CD4-positive, alpha-beta T cell treated with Interleukin-12 subunit alpha and Interleukin-12 subunit beta, for 1 hour (primary cell): ENCODE results near the gene UBASH3B.
A peak's percentile ranks its signal among the peaks of the same experiment; 100 is the strongest.
"Not testable (repeated sequence)": the region's sequence is repeated elsewhere in the genome, so short reads cannot be mapped to it uniquely, and the experiment has no call there.

Source experiments
- DNase-seq: peaks from one replicate; pipeline ENCODE4 v3.0.0-alpha.2; 2020

Gene UBASH3B

DNA sequence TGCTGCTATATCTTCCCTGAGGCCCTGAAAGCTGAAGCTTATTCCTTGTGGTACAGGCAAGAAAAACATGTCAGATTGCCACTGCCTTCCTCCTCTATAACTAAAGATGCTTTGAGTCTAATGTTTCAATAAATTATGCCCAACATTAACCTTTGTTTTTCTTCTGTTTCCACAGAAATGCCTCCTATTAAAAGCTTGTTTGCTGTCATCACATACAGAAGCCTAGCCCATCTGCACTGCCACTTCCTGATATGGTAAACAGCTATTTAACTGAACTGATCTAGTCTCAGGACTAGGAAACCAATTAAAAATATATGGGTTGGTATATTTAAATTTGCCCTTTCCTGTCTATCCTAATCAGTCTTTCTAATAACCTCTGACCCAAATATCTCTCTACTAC is 165.6 kb downstream of the UBASH3B start:
- no peak for DNase-seq

DNA sequence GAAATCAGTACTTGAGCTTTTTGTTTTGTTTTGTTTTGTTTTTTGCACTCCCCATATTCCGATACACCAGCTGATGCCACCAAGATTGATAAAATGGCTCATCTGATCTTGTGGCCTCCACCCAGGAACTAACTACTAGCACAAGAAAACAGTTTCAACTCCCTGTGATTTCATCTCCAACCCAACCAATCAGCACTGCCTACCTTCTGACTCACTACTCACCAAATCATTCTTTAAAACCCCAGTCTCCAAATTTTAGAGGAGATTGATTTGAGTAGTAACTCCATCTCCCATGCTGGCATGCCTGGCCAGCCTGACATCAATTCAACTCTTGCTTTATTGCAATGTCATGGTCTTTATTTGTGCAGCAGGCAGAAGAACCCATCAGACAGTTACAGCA is 166.7 kb downstream of the UBASH3B start:
- no peak for DNase-seq

DNA sequence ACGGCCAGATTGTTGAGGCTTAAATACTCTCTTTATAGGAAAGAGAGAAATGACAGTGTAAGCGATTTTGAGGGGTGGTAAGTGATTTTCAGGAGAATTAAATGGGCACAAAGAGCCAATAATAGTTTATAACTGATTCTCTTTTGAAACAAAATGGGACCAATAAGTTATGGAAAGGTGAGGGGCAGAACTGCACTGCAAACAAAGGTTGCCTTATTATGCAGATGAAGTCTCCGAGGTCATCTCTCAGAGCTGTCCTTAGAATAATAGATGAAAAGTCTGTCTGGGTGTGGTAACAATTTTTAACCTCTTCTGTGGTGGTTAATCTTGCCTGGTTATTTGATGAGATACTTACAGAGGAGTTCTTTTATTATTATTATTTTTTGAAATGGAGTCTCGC is 168.0 kb downstream of the UBASH3B start:
- DNase-seq = no peak

DNA sequence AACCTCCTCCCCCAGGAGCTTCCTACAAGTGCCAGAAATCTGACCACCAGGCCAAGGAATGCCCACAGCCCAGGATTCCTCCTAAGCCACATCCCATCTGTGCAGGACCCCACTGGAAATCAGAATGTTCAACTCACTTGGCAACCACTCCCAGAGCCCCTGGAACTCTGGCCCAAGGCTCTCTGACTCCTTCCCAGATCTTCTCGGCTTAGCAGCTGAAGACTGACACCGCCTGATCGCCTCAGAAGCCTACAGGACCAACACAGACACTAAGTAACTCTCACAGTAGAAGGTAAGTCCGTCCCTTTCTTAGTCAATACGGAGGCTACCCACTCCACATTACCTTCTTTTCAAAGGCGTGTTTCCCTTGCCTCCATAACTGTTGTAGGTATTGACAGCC is 173.8 kb downstream of the UBASH3B start:
- DNase-seq = not testable (repeated sequence)

DNA sequence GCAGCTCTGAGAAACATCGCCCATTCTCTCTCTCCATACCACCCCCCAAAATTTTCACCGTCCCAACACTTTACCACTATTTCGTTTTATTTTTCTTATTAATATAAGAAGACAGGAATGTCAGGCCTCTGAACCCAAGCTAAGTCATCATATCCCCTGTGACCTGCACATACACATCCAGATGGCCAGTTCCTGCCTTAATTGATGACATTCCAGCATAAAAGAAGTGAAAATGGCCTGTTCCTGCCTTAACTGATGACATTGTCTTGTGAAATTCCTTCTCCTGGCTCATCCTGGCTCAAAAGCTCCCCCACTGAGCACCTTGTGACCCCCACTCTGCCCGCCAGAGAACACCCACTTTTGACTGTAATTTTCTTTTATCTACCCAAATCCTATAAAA is 176.8 kb downstream of the UBASH3B start:
- not testable (repeated sequence) for DNase-seq

DNA sequence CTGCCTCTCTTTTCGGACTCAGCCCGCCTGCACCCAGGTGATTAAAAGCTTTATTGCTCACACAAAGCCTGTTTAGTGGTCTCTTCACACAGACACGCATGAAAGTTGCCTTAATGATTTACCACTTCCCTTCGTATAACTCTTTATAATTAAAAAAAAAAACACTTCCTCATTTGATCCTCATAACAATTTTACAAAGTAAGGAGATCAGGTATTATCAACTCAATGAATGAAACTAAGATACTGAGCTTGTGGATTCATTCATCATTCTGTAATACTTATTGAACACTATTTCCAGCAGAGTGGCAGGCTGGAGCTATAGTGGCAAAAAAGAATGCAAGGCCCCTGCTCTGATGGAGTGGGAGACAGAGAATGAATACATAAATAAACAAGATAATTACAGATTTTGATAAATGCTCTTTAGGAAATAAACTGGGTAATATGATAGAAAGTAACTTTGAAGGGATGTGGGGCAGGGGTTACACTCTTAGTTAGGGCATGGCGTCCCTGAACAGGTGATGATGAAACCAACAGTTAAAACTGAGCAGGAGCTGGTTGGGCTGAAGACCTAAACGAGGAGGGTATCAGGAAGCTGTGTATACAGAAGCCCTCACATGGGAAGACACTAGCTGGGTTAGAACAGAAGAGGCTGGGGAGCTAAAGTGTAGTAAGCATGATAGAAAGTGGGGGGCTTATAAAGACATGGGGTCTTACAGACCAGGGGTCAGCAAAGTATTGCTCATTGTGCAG is 177.4 kb downstream of the UBASH3B start:
- no peak for DNase-seq

DNA sequence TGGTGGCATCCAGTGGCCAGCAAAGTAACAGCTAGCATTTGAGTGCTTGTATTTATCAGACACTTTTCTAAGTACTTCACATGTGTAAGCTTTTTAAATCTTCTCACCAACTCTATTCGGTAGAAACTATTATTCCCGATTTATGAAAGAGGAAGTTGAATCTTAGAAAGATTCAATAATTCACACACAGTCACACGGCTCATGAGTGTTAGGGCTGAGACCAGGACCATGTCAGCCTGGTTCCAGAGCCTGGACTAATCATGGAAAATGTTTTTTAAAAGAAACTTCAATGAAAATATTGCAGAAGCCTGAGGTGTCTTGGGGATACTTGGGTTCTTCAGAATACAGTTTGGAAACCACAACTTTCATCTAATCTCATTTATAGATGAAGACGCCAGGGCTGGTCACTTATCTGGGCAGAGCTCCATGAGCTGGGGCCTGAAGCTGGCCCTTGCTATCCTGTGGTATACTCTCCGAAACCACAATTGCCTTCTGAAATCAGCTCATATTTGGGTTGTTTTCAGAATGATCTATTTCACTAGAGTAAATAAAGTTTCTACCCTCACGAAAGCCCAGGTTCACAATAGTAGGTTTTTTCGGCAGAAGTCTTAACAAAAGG is 178.4 kb downstream of the UBASH3B start:
- no peak for DNase-seq

DNA sequence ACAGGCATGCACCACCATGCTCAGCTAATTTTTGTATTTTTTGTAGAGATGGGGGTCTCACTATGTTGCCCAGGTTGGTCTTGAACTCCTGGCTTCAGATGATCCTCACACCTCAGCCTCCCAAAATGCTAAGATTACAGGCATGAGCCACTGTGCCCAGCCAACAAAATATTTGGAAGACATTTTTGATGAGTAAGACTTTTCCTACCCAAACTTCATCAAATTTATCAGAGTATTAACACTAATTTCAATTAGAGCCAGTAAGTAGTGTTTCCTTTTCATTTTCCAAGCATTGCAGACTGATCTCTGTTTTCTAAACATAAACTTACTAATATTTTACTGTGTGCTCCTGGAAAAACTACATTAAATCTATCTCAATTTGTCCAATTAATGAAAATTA is 181.4 kb downstream of the UBASH3B start:
- DNase-seq = no peak

DNA sequence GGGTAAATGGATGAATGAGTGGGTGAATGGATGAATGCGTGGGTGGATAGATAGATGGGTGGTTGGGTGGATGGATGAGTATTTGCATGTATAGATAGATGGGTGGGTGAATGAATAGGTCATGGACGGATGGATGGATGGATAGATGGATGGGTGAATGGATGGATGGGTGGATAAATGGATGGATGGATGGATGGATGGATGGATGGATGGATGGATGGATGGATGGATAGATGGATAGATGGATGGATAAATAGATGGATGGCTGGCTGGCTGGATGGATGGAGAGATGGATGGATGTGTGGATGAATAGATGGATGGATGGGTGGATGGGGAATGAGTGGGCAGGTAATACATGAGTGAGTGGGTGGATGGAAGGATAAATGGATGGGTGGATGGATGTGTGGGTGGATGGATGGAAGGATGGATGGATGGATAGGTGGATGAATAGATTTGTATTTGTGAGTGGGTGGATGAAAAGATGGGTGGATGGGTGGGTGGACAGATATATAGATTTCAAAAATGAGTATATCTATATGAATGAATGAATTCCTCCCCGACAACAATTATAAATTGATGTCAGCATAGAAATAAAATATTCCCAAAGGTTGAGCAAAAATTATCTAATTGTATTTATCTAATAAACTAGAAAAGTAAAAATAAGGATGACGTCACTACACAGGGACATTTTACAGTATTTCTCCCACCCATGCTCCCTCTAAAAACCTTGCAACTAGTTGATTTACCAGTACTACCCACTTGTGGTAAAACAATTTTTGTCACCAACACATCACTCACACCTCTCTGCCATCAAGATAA is 182.2 kb downstream of the UBASH3B start:
- DNase-seq = no peak

DNA sequence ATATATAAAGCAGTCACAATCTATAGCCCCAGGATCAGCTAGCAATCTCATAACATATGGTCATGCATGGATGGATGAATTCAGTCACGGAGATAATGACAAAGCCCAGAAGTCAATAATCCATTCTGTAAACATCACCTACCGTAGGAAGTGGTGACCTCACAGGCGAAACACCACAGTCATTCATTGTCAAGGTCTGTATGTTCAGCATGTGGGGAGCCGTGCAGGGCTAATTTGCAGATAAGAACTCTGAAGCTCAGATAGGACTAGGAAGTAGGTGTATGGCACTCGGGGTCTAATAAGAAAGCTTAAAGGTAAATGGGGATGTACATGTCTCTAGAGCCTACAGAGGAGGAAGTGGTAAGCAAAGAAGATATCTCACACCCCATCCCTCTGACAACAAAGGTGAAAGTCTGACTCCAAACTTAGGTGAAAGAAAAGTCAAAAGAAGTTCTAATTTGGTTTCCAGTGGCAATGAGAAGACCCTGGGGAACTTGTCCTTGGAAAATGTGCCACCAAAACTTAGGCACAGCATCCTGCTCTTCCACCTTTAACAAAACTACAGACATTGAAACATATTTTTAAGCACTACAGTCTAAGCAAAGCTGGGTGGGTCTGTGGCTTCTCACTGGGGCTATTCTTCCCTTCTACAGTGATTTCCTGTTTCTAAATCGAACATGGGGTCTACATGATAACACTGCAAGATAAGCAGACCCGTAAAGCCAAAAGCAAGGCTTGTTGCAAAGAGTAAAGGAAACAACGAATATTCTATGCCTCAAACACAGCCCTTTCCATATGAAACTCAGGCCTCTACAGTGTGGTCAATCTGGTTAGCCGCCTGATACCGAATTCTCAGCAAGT is 188.0 kb downstream of the UBASH3B start:
- peak; percentile 69 for DNase-seq

DNA sequence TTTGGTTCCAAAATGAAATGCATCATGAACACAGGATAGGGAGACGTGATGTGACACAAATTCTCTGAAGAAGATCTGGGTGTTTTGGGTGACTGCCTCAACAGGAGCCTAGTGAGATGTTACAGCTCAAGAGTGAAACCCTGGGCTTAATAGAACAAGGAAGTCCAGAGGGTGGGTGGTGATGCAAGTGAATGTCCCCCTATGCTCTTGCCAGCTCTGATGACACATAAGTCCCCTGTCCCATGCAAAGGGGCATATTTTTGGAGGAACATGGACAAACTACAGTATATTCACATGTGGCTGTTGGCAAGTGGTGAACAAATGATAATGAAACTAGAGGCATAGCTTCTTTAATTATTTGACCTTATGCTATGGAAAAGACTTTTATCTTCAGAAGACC is 191.9 kb downstream of the UBASH3B start:
- no peak for DNase-seq

DNA sequence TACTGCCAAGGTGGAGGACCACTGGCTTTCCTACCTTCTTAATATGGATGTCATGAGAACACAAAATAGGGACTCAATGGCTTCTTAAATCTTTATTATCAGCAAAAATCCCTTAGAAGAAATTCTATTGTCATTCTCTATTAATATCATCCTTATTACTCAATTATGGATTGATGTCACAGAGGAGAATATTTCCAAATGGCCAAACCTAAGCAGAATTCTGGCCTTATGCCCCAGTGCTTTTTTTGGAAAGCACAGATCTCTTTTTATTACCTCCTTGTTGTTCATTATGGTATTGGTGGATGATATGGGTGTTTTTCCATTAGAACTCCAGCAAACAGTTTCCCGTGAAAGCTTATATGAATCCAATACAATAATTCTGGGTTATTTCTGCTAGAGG is 192.7 kb downstream of the UBASH3B start:
- no peak for DNase-seq

DNA sequence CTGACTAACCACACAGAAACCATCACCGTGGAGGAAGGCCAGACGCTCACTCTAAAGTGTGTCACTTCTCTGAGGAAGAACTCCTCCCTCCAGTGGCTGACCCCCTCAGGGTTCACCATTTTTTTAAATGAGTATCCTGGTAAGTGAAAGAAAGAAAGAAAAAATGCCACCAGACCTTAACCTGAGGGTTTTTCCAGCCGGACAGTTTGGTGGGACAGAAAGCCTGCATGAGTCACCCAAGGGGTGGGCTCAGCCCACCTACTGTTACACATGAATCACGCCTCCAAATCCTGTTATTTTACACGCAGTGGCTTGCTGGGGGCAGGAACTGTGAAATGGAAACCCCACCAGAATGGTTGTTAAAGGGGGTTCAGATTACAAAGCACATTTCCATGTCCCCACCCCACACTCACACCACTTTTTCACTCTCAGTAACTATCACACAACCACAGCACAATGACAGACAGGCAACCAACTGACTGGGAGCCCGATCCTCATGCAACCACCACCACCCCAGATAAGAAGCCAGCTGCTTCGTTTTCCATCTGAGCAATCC is 194.6 kb downstream of the UBASH3B start:
- DNase-seq = peak; percentile 71

DNA sequence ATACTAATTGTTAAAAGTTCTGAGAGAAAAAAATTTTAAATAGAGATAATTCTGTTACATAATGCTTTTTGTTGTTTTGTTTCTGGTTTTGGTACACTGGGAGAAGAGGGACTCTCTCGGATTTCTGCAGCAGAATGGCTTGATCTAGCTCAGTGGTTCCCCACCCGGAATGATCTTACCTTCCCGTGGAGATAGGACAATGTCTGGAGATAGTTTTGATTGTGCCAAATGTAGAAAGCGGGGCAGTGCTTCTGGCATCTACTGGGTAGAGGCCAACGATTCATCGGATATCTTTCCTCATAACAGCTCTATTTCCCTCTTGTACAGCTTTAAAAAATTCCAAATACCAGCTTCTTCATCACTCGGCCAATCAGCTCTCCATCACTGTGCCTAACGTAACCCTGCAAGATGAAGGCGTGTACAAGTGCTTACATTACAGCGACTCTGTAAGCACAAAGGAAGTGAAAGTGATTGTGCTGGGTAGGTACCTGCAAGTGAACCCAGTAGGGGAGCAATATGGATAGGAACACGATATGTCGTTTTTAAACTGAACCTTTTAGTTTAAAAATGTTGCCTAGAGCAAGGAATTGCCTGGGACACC is 195.9 kb downstream of the UBASH3B start:
- peak; percentile 59 for DNase-seq

DNA sequence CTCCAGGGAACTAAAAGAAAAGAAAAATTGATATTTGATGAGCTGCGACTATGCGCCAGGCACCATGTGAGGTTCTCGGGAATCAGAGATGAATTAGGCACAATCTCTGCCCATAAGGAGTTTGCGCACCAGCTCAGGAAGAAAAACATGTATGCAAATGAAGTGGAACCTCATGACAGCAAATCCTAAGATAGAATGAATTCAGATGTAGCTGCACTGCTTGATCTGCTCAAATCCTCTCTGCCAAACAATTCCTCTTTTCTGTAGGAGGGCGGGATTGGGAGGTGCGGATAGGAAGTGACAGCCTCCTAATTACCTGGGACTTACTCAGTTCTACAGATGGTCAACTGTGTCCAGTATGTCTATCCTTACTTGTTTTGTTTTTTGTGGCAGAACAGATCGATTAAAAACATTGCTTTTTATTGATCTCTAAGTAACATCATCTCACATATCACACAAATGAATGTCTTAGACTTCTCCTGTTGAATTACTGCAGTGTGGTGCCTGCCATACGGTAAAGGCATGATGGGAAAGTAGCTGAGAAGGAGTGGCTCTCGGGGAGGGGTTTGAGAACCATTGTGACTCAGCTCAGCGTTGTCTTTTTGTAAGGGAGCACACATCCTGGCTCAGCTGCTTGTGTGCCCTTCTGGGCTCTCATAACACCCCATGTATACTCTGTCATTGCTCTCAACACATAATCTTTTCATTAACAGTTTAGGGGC is 196.7 kb downstream of the UBASH3B start:
- DNase-seq = peak; percentile 42

DNA sequence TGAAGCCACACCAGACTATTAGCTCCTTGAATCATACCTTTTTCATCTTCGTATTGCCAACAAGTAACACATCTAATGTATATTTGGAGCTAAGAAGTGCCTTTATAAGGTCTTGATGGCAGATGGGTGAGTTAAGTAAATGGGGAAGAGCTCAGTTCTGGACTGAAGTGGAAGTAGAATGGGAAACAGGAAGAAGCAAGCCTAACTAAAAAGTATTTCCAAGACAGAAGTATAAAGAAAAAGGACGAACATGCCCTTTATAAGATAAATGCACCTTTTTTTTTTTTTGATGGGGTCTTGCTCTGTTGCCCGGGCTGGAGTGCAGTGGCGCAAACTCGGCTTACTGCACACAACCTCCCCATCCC is 197.3 kb downstream of the UBASH3B start:
- no peak for DNase-seq

DNA sequence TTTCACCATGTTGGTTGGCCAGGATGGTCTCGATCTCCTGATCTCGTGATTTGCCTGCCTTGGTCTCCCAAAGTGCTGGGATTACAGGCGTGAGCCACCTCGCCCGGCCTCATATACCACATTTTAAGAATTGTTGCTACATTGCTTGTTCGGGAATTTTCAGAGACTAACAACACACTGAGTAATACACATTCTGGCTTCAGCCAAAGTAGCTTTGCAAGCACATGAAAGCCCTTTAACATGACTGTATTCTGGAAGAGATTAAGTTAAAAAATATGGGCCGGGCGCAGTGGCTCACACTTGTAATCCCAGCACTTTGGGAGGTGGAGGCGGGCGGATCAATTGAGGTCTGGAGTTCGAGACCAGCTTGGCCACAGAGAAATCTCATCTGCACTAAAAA is 197.7 kb downstream of the UBASH3B start:
- no peak for DNase-seq

DNA sequence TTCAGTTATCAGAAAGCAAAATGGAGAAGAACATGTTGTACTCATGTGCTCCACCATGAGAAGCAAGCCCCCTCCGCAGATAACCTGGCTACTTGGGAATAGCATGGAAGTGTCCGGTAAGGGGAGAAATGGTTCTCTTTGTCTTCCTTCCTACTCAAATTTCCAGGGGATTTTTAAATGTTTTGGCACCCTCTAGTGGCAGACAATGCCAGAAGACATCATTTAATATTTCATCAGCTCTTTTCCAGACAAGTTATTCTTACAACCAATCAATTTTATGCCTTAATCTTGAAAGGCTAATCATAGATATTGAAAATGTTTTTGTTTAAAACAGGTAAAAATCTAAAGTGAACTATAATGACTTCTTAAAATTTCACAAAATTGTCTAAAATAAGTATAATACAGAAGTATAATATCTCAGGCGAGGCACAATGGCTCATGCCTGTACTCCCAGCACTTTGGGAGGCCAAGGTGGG is 198.5 kb downstream of the UBASH3B start:
- peak; percentile 78 for DNase-seq

DNA sequence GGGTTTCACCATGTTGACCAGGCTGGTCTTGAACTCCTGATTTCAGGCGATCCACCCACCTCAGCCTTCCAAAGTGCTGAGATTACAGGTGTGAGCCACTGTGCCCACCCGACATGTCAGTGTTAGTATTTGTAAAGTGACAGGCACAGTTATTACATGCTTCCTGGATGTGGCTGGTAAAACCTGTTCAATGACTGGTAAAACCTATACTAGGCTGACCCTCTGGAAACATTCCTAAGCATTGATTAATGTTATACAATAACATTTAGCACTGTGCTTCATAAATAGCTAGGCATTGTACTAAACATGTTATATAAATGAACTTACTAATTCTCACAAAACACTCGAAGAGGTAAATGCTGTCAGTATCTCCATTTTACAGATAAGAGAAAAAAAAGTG is 206.1 kb downstream of the UBASH3B start:
- no peak for DNase-seq

DNA sequence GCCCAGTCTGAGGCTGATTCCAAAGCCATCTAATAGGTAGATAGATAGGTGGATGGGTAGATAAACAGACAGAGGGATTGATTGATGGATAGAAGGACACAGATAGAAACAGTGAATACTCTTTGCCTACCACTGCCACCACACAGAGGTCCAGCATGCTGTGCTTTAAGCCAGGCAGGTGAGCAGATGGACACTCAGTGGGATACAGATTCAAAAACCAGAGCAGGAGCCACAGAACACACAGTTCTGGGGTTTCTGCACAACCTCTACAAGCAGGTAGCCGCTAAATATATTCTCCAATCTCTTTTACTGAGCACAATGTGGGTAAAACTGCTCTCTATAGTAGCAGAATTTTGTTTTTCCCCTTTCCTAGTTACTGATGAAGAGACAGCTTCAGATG is 206.6 kb downstream of the UBASH3B start:
- no peak for DNase-seq

DNA sequence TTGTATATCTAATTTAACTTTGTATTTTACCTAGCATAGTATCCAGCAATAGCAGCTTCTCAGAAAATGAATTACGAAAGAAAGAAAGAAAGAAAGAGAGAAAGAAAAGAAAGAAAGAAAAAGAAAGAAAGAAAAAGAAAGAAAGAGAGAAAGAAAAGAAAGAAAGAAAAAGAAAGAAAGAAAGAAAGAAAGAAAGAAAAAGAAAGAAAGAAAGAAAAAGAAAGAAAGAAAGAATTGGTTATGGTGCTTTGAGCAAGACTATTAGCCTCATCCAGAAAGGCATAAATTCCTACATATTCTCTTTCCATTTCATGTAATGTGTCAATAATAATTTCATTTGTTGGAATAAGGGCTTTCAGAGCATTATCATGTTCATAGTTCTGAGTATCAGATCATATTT is 207.6 kb downstream of the UBASH3B start:
- DNase-seq = not testable (repeated sequence)
